IMR-90 (cell line): ENCODE results near the gene GANC. TPM values are rescaled to one million over a fixed set of nuclear protein-coding genes. Genes with fewer than 3 reads are reported as not detected.
A peak's percentile ranks its signal among the peaks of the same experiment; 100 is the strongest.

Experiments
- ATAC-seq: fragments of 200-7000 bp; cut with Tn5 transposase; 2 replicates; pipeline ENCODE4 v1.9.1; 2020; ENCODE audit warnings: low read depth, mild to moderate bottlenecking, moderate library complexity
- BruUV-seq: library from RNA; stranded (reverse); fragments of 400-500 nt; replicated peaks from 2 replicates; lab custom pipeline; 2021; lab: Mats Ljungman, UMichigan
- CTCF ChIA-PET: fragments of 300-600 bp; formaldehyde crosslinking; extraction: SDS; loops from one replicate; lab custom pipeline; 2021; ENCODE audit warnings: antibody characterized with exemption; lab: Yijun Ruan, JAX
- POLR2A ChIA-PET: fragments of 300-600 bp; sonication (Branson Sonifier 250); formaldehyde crosslinking; loops from one replicate; lab custom pipeline; 2022; ENCODE audit warnings: antibody characterized with exemption; ENCODE audit not compliant: unreplicated experiment; lab: Charles Lee
- DNase-seq: peaks from one replicate; pipeline ENCODE4 v3.0.0; 2013
- H2AFZ ChIP-seq: replicated peaks from 2 replicates; pipeline ENCODE3; 2013; ENCODE audit warnings: low read length, mild to moderate bottlenecking; ENCODE audit not compliant: poor library complexity
- H2AK5ac ChIP-seq: 2 replicates; pipeline ENCODE4 v1.6.1; 2013; ENCODE audit warnings: low read depth, low read length, inconsistent platforms
- H2AK9ac ChIP-seq: replicated peaks from 2 replicates; pipeline ENCODE3; 2013; ENCODE audit warnings: mild to moderate bottlenecking, low read depth, low read length, moderate library complexity; ENCODE audit not compliant: poor library complexity
- H2BK120ac ChIP-seq: 2 replicates; pipeline ENCODE4 v1.6.1; 2013; ENCODE audit warnings: low read depth, low read length, inconsistent platforms
- H2BK15ac ChIP-seq: 3 replicates; pipeline ENCODE4 v1.6.1; 2013; ENCODE audit warnings: low read depth, low read length, inconsistent platforms
- H2BK20ac ChIP-seq: 2 replicates; pipeline ENCODE4 v1.6.1; 2013; ENCODE audit warnings: low read depth, mild to moderate bottlenecking, inconsistent platforms, low read length, moderate library complexity
- H2BK5ac ChIP-seq: 2 replicates; pipeline ENCODE4 v1.6.1; 2013; ENCODE audit warnings: mild to moderate bottlenecking, low read depth, low read length, inconsistent platforms; ENCODE audit not compliant: poor library complexity, severe bottlenecking
- H3K14ac ChIP-seq: replicated peaks from 2 replicates; pipeline ENCODE4 v1.6.1; 2013; ENCODE audit warnings: low read depth, low read length, inconsistent platforms
- H3K18ac ChIP-seq: 2 replicates; pipeline ENCODE4 v1.6.1; 2013; ENCODE audit warnings: low read depth, low read length, control low read depth
- H3K23ac ChIP-seq: 2 replicates; pipeline ENCODE4 v1.6.1; 2013; ENCODE audit warnings: low read depth, low read length, inconsistent platforms
- H3K27ac ChIP-seq: 2 replicates; pipeline ENCODE4 v1.5.1; 2013; ENCODE audit warnings: mild to moderate bottlenecking, control low read depth, low read length; ENCODE audit not compliant: insufficient read depth
- H3K27me3 ChIP-seq: 2 replicates; pipeline ENCODE4 v1.6.1; 2013; ENCODE audit warnings: low read length; ENCODE audit not compliant: control insufficient read depth, insufficient read depth
- H3K36me3 ChIP-seq: 2 replicates; pipeline ENCODE4 v1.6.1; 2013; ENCODE audit warnings: low read length, mixed read lengths; ENCODE audit not compliant: control insufficient read depth, insufficient read depth
- H3K4ac ChIP-seq: 2 replicates; pipeline ENCODE4 v1.6.1; 2013; ENCODE audit warnings: low read depth, low read length, inconsistent platforms
- H3K4me1 ChIP-seq: 2 replicates; pipeline ENCODE4 v1.6.1; 2013; ENCODE audit warnings: low read length, mixed read lengths; ENCODE audit not compliant: control insufficient read depth, insufficient read depth
- H3K4me2 ChIP-seq: 2 replicates; pipeline ENCODE4 v1.6.1; 2013; ENCODE audit warnings: low read depth, mild to moderate bottlenecking, control low read depth, low read length, moderate library complexity
- H3K4me3 ChIP-seq: 2 replicates; pipeline ENCODE4 v1.5.1; 2013; ENCODE audit warnings: low read depth, mild to moderate bottlenecking, control low read depth, low read length, moderate library complexity; ENCODE audit not compliant: insufficient read depth
- H3K56ac ChIP-seq: 2 replicates; pipeline ENCODE4 v1.6.1; 2013; ENCODE audit warnings: low read length, inconsistent platforms; ENCODE audit not compliant: insufficient read depth; ENCODE audit errors: extremely low read depth
- H3K79me1 ChIP-seq, 2 experiments: 2 replicates each; pipeline ENCODE4 v1.6.1; 2013; ENCODE audit warnings: low read length in 2 of 2, inconsistent platforms in 1 of 2, low read depth in 1 of 2
- H3K9ac ChIP-seq: 2 replicates; pipeline ENCODE4 v1.6.1; 2013; ENCODE audit warnings: low read depth, low read length, control low read depth
- H3K9me1 ChIP-seq: 2 replicates; pipeline ENCODE4 v1.6.1; 2013; ENCODE audit warnings: low read length, inconsistent platforms; ENCODE audit not compliant: insufficient read depth
- H3K9me3 ChIP-seq: 2 replicates; pipeline ENCODE4 v1.6.1; 2013; ENCODE audit warnings: low read length; ENCODE audit not compliant: control insufficient read depth, insufficient read depth
- H4K20me1 ChIP-seq: 2 replicates; pipeline ENCODE4 v1.6.1; 2013; ENCODE audit warnings: low read length, inconsistent platforms; ENCODE audit not compliant: insufficient read depth
- H4K5ac ChIP-seq: 2 replicates; pipeline ENCODE4 v1.6.1; 2013; ENCODE audit warnings: mild to moderate bottlenecking, low read depth, low read length, control low read depth
- H4K8ac ChIP-seq, 2 experiments: 2 replicates each; pipeline ENCODE4 v1.6.1; 2013; ENCODE audit warnings: low read depth in 2 of 2, low read length in 2 of 2, control low read depth in 1 of 2, inconsistent platforms in 1 of 2
- H4K91ac ChIP-seq: 2 replicates; pipeline ENCODE4 v1.6.1; 2013; ENCODE audit warnings: low read depth, low read length, inconsistent platforms; ENCODE audit not compliant: insufficient read depth
- BHLHE40 ChIP-seq: fragments of 150-350 bp; IDR thresholded peaks from 2 replicates; pipeline ENCODE4 v1.6.1; 2016; ENCODE audit warnings: mild to moderate bottlenecking, low read depth, low read length
- CEBPB ChIP-seq: IDR thresholded peaks from 2 replicates; pipeline ENCODE4 v1.6.1; 2012; ENCODE audit warnings: low read depth, low read length, improper control_type of control experiment
- CHD1 ChIP-seq: IDR thresholded peaks from 2 replicates; pipeline ENCODE4 v1.6.1; 2012; ENCODE audit warnings: low read depth, low read length, improper control_type of control experiment
- CTCF ChIP-seq: conservative IDR thresholded peaks from 2 replicates; pipeline ENCODE4 v1.5.1; 2012; ENCODE audit warnings: mild to moderate bottlenecking, low read depth, low read length, improper control_type of control experiment
- FOS ChIP-seq: fragments of 150-350 bp; IDR thresholded peaks from 2 replicates; pipeline ENCODE4 v1.6.1; 2016; ENCODE audit warnings: low read depth, low read length
- MAFK ChIP-seq: IDR thresholded peaks from 2 replicates; pipeline ENCODE4 v1.6.1; 2012; ENCODE audit warnings: low read depth, low read length, improper control_type of control experiment
- MAZ ChIP-seq: IDR thresholded peaks from 2 replicates; pipeline ENCODE4 v1.6.1; 2012; ENCODE audit warnings: low read depth, mild to moderate bottlenecking, low read length, improper control_type of control experiment, moderate library complexity, borderline replicate concordance
- MXI1 ChIP-seq: IDR thresholded peaks from 2 replicates; pipeline ENCODE4 v1.6.1; 2012; ENCODE audit warnings: low read depth, mild to moderate bottlenecking, low read length, moderate library complexity, borderline replicate concordance
- NFE2L2 ChIP-seq: fragments of 150-350 bp; IDR thresholded peaks from 2 replicates; pipeline ENCODE4 v1.6.1; 2016; ENCODE audit warnings: low read depth, mild to moderate bottlenecking, low read length
- POLR2A ChIP-seq: IDR thresholded peaks from 2 replicates; pipeline ENCODE4 v1.6.1; 2012; ENCODE audit warnings: mild to moderate bottlenecking, low read depth, low read length
- RAD21 ChIP-seq: IDR thresholded peaks from 2 replicates; pipeline ENCODE4 v1.6.1; 2012; ENCODE audit warnings: low read length, improper control_type of control experiment
- RCOR1 ChIP-seq: IDR thresholded peaks from 2 replicates; pipeline ENCODE4 v1.6.1; 2012; ENCODE audit warnings: mild to moderate bottlenecking, low read length, improper control_type of control experiment; ENCODE audit not compliant: insufficient replicate concordance
- RFX5 ChIP-seq: IDR thresholded peaks from 2 replicates; pipeline ENCODE4 v1.8.0; 2012; ENCODE audit warnings: low read depth, mild to moderate bottlenecking, low read length, moderate library complexity
- SMC3 ChIP-seq: fragments of 150-350 bp; IDR thresholded peaks from 2 replicates; pipeline ENCODE4 v1.6.1; 2016; ENCODE audit warnings: low read depth, mild to moderate bottlenecking, antibody characterized with exemption, low read length, moderate library complexity
- WGBS, 2 experiments: methylation state at CpG; one replicate each; pipeline versions ENCODE4 v1.1.5 to v1.1.7; 2013; ENCODE audit warnings: missing lambda C conversion rate in 2 of 2; ENCODE audit not compliant: insufficient read length in 1 of 2; ENCODE audit errors: extremely low coverage in 2 of 2; 5-methylcytosine and 5-hydroxymethylcytosine counted together
- dilution Hi-C: fragments of 300-500 bp; cut with HindIII; formaldehyde crosslinking; loops from one replicate; pipeline ENCODE4 v1.14.3; 2018; ENCODE audit warnings: low sequenced_read_pairs; ENCODE audit not compliant: unreplicated experiment
- in situ Hi-C: fragments of 300-500 bp; cut with MboI; formaldehyde crosslinking; loops from 3 replicates; pipeline ENCODE4 v1.14.3; 2019; ENCODE audit warnings: low sequenced_read_pairs, inconsistent platforms, mixed read lengths
- intact Hi-C: fragments of 100-400 bp; cut with micrococcal nuclease; formaldehyde crosslinking; loops from 2 replicates; pipeline ENCODE4 v1.10.0; 2022
- polyA plus RNA-seq, 3 experiments: library from polyadenylated mRNA; depleted of rRNA; stranded (reverse); fragments of >200 nt; gene quantifications; 2 replicates each; pipeline ENCODE4 v1.2.3, GENCODE V29; 2012; ENCODE audit warnings: low replicate concordance in 1 of 3
- total RNA-seq: library from RNA; depleted of rRNA; stranded (reverse); fragments of >200 nt; gene quantifications from 2 replicates; pipeline ENCODE4 v1.2.3, GENCODE V29; 2012
- TF ChIP-seq, protein P1 (sequence below): fragments of 150-350 bp; IDR thresholded peaks from 2 replicates; pipeline ENCODE4 v1.6.1; 2017; ENCODE audit warnings: mild to moderate bottlenecking, antibody characterized with exemption, low read length, low read depth
- TF ChIP-seq, protein P2 (sequence below): fragments of 150-350 bp; IDR thresholded peaks from 2 replicates; pipeline ENCODE4 v1.6.1; 2016; ENCODE audit warnings: low read depth, mild to moderate bottlenecking, low read length, moderate library complexity, borderline replicate concordance

The GANC gene
- total and polyA plus RNA-seq, 2 of the 4 experiments (the other 2 are of a cell fraction), result 7.1 to 19.2 TPM

- Histone ChIP-seq H2AFZ (no peak overlapping the region), H3K9ac (no peak overlapping the region), H3K27me3 (no peaks in the 10 kb centered on the region), H4K5ac (no peak overlapping the region), H2BK20ac (no peak overlapping the region), H3K4ac (no peak overlapping the region), H2AK9ac (no peak overlapping the region), H3K18ac (no peak overlapping the region), H2BK5ac (peak overlapping the region; percentile 9), H3K23ac (no peak overlapping the region), H3K27ac (no peak overlapping the region), H4K20me1 (peaks cover 3% of the 10 kb centered on the region; the same call in 1 of the 2 replicates), H3K4me2 (peak overlapping the region; percentile 68; the same call in 1 of the 2 replicates), H3K4me3 (no peak overlapping the region), H3K79me1 (peaks cover 8 to 25% of the 10 kb centered on the region in 2 experiments), H3K9me3 (no peaks in the 10 kb centered on the region), H3K14ac (no peak overlapping the region), H4K8ac (no peak overlapping the region), H3K36me3 (peaks cover 9% of the 10 kb centered on the region), H2AK5ac (no peak overlapping the region), H2BK120ac (no peak overlapping the region), H2BK15ac (no peak overlapping the region), H4K91ac (no peak overlapping the region), H3K56ac (no peak overlapping the region), H3K4me1 (peaks cover 5% of the 10 kb centered on the region; the same call in 1 of the 2 replicates), H3K9me1 (no peaks in the 10 kb centered on the region; the same call in 1 of the 2 replicates)
- ATAC-seq (no peak), DNase-seq (no peak)
- dilution Hi-C loops, result no loop called here
- TF ChIP-seq RFX5, result no peak
- TF ChIP-seq, protein P1, sequence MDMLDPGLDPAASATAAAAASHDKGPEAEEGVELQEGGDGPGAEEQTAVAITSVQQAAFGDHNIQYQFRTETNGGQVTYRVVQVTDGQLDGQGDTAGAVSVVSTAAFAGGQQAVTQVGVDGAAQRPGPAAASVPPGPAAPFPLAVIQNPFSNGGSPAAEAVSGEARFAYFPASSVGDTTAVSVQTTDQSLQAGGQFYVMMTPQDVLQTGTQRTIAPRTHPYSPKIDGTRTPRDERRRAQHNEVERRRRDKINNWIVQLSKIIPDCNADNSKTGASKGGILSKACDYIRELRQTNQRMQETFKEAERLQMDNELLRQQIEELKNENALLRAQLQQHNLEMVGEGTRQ, result no peak
- no peak for TF ChIP-seq CEBPB
- TF ChIP-seq, protein P2, sequence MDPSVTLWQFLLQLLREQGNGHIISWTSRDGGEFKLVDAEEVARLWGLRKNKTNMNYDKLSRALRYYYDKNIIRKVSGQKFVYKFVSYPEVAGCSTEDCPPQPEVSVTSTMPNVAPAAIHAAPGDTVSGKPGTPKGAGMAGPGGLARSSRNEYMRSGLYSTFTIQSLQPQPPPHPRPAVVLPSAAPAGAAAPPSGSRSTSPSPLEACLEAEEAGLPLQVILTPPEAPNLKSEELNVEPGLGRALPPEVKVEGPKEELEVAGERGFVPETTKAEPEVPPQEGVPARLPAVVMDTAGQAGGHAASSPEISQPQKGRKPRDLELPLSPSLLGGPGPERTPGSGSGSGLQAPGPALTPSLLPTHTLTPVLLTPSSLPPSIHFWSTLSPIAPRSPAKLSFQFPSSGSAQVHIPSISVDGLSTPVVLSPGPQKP, result no peak
- TF ChIP-seq MAFK, result no peak
- TF ChIP-seq POLR2A, result no peak
- TF ChIP-seq RAD21, result no peak
- TF ChIP-seq FOS, result no peak
- no peak for TF ChIP-seq RCOR1
- no peak for TF ChIP-seq NFE2L2
- no peak for TF ChIP-seq CHD1
- no peak for TF ChIP-seq BHLHE40
- no peak for TF ChIP-seq MAZ
- no peak for TF ChIP-seq CTCF
- TF ChIP-seq MXI1, result no peak
- TF ChIP-seq SMC3, result no peak
- in situ Hi-C loops, result no loop called here
- ChIA-PET CTCF (no interaction called here), POLR2A (no interaction called here)
- intact Hi-C loops, result loop anchor here (10.0 kb wide), 1 partner anchor 184 kb away; no protein-coding TSS in a partner anchor
- BruUV-seq, result no TSS peak
- WGBS, 2 experiments, result no CpG with 5 or more reads among the region's 5 CpGs
Measured at GRCh38 chr15:42270996-42271395, 2.0 kb upstream of the GANC start.
